ENCODE measurements around the gene RPS19BP1.

RPS19BP1 gene

GRCh38 chr22:39559456-39560105 is 27.0 kb upstream of the RPS19BP1 start:
- DNase-seq (ENCODE audit: low spot score) = no peak

GRCh38 chr22:39558950-39559349 is 26.4 kb upstream of the RPS19BP1 start:
- DNase-seq (ENCODE audit: low spot score) = no peak

GRCh38 chr22:39558254-39558727 is 25.7 kb upstream of the RPS19BP1 start:
- no peak for DNase-seq (ENCODE audit: low spot score)

DNA sequence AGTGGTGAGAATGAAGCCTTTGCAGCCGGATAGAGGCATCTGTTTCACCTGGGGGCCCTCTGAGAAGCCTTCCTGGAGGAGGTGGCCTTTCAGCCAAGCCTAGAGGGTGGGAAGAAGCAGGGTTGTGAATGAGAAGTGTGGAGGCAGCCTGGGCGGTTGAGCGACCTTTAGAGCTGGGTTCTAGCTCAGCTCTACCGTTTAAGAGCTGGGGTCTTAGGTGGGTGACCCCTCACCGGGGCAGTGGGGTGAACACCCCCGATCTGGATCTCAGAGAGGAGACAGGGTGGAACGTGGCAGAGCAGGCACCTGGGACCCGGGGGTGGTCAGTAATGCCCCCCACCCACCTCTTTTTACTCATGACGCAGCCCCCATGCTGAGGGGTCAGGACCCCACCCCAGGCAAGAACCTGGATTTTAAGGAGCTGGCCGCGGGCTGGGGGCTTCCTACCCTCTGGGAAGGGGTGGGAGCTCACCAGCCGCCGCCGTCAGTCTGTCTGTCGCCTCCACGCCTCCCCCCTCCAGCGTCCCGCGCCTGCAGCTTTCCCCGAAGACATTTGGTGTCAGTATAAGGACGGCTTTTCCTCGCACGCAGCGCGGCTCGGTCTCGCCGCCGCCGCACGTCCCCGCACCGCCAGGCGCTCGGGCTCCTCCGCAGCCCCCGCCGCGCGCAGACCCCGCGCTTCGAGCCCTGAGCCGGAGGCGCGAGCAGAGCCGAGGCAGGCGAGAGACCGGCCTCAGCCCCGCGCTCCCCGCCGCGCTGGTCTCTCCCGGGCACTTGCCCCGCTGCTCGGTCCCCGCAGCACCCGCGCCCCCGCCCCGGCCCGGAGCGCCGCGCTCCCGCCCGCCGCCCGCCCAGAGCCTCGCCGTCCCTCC is 24.7 kb upstream of the RPS19BP1 start:
- no peak for DNase-seq (ENCODE audit: low spot score)

GRCh38 chr22:39554151-39554550 is 21.6 kb upstream of the RPS19BP1 start:
- DNase-seq (ENCODE audit: low spot score) = no peak

- DNase-seq (ENCODE audit: low spot score) = no peak
Measured at GRCh38 chr22:39553429-39553828, 20.9 kb upstream of the RPS19BP1 start.

DNA sequence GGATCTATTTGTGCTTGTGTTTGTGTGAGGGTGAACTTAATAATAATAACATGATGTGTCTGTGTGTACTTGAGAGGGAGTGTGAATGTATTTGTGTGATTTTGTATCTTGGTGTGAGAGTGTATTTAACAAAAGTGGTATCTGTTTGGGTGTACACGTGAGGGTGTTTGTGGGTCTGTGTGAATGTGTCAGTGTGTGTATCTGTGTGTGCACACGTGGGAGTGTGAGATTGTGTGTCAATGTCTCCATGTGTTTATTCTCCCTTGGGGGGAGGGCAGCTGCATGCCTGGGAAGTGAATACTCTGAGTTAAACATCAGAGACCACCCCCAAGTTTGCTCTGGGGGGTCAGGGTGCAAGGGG is 15.0 kb upstream of the RPS19BP1 start:
- DNase-seq (ENCODE audit: low spot score) = no peak

DNA sequence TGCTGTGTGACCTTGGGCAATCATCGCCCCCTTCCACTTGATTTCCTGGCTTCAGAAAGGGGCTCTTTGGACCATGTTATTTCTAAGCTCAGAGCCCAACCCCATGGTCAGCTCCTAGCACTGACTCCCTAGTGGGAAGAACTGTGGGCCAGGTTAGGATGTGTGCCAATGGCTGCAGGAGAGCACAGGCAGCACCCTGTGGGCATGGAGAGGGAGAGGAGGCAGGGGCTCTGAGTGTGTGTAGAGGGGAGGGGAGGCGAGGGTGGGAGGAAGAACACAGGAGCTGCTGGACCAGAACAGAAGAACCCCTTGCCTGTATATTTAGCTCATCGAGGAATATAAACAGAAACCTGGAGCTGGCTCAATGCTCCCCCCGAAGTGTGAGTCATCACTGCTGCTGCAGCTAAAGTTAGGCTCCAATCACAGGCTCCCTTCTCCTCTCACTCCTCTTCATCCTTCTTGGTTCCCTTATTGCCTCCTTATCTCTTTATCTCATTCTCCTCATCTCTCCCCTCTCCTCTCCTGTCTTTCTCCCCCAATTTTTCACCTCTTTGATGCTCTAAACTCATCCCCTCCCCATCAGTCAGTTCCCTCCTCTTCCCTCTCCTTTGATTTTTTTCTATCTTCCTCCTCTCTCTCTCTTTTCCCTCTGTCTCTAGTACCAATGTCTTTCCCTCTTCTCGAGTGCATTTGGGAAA is 14.5 kb upstream of the RPS19BP1 start:
- DNase-seq (ENCODE audit: low spot score) = no peak

DNA sequence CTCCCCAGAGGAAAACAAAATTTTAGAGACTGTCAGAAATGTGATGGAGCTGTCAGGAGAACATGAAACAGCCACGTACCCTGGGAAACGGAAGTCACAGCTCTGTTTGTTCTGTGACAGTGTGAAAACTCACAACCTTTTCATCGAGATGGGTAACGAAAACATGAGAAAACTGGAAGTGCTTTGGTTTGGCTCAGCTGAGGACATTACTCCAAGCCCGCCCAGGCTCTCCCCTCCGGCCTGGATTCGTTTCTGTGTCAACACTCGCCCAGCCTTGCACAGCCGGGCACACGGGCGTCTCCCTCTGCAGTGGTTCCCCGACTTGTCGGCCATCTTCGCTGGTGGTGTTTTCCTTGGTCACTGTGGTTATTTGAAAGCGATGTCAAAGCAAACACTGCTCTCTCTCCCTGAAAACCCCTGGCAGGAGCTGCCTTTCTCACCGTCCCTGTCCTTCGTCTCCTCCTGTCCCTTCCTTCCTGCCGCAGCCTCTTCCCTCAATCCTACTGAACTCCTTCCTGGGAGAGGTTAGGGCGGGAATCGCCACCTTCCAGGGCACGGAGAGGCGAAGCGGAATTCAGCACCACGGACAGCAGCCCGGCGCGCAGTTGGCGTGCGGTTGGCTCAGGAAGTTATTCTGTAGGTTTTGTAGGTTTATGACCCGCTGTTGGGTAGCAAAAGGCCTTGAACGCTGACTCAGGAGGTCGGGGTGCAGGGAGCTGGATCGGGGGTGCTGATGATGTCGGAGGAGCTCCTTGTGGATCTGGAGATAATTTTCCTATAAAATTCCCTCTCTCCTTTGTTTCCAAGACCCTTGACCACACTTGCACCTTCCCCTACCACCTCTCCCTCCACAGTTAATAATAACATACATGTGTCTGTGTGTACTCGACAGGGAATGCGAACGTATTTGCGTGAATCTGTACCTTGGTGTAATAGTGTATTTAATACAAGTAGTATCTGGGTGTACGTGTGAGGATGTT is 13.1 kb upstream of the RPS19BP1 start:
- no peak for DNase-seq (ENCODE audit: low spot score)

DNA sequence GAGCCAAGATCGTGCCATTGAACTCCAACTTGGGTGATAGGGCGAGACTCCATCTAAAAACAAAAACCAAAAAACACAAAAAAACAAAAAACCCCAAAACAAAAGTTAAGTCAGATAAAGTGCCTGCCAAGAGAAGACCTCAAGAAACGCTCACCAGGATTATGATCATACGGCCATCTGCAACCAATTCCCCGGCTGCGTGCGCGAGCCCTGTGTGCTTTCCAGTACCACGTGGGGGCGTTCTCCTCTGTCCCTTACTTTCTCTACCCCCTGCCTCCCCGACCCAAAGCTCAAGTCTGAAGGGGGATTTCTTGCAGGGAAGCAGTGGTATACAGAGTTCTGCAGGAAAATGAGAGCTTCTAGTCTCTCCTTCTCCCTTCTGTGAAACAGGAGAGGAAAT is 10.5 kb upstream of the RPS19BP1 start:
- no peak for DNase-seq (ENCODE audit: low spot score)

DNA sequence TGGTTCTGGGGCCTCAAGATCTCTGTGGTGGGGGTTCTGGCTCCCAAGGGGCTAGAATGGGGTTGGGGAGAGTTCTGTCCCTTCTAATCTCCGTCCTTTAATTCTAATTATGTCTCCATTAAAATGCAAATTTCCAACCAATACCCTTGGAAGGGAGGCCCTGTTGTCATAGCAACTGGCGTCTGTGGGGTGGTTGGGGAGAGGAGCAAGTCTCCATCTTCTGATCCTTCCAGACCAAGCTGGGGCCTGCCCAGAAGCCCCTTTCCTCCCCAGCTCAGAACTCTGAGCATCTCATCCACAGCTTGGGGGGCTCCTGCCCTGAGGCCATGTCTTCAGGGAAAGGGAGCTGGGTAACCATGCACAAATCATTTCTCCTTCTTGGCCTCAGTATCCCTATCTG is 5.4 kb upstream of the RPS19BP1 start:
- DNase-seq (ENCODE audit: low spot score) = no peak

DNA sequence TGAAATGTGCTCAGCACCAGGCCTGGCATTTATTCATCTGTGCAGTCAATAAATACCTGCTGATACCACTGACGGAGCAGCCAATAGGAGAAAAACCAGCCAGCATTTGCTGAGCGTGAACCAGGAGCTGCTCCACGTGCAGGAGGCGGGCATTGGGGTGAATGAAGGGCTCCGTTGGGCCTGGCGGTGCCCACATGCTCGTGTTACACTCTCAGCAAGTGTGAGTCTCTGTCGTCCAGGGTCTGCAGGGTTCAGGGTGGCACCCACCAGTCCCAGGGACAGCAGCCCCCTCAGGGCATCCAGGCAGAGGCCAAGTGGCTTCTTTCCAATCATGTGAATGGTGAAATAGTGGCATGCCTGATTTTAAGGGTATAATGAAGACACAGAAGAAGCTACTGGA is 4.2 kb upstream of the RPS19BP1 start:
- no peak for DNase-seq (ENCODE audit: low spot score)

- DNase-seq (ENCODE audit: low spot score) = no peak
Measured at GRCh38 chr22:39535831-39536449, 3.4 kb upstream of the RPS19BP1 start.

DNA sequence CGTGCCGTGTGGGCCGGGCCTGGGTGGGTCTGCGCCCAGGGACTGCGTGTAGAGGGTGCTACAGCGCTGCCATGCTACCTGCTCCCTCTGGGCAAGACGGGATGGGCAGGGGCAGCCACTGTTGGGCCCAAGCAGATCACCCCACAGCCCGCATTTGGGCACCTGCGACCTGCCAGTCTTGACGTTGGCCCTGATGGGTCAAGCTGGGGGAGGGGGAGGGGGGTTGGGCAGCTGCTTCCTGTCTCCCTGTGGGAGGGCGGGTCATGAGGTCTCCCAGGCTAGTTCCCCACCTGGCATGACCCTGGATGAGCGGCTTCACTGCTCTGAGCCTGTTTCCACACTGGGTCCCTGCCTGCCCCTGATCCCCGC is 2.8 kb upstream of the RPS19BP1 start:
- no peak for DNase-seq (ENCODE audit: low spot score)

DNA sequence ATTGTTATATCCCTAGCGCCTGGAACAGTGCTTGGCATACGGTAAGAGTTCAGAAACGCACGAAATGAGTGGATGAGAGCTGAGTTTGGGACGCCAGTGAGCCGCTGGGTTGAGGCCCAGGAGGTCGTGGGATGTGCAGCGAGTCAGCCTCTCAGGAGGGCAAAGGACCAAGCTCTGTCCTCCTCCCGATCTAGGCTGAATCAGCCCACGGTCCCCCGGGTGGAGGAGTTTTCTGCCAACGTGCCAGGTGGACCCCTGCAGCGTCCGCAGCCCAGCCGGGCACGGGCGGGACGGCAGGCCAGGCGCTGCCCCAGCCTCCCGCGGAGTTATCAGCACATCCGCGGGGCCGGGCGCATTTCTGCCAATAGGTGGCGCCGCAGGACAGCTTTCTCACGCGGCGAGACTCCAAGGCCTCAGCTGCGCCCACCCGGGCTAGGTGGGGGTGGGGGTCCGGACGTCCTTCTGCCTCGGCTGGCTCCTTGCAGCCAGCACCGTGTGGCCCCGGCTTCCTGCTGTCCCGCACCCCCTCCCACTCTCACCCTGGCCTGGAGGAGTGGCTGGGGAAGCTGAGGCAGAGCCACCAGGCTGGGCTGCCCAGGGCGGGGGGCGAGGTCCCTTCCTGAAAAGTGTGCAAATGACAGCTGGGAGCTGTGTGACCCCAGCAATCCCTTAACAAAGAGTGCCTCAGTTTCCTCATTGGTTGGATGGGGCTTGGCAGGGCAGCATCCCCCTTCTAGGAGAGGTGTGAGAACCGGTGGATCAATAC is 2.2 kb upstream of the RPS19BP1 start:
- DNase-seq (ENCODE audit: low spot score) = peak; percentile 67

DNA sequence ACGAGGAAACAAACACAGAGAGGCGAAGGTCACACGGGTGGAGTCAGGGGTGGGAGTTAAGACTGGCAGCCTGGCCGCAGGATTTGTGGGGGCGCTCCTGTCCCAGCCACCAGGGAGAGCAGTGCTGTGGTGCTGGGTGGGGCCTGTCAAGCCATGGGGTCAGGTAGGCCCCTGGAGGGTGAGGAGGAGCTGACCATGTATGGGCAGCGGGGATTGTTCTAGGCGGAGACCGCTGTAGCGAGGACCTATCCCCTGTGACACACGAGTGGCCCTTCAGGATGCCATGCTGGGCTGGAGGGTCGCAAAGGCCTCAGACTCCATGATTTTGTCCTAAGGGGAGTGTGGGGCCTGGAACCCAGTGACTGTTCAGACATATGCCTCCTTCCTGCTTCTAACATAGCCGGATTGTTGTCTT is 1.6 kb upstream of the RPS19BP1 start:
- DNase-seq (ENCODE audit: low spot score) = no peak

GRCh38 chr22:39530692-39531331 is 1.7 kb downstream of the RPS19BP1 start:
- DNase-seq (ENCODE audit: low spot score) = no peak

DNA sequence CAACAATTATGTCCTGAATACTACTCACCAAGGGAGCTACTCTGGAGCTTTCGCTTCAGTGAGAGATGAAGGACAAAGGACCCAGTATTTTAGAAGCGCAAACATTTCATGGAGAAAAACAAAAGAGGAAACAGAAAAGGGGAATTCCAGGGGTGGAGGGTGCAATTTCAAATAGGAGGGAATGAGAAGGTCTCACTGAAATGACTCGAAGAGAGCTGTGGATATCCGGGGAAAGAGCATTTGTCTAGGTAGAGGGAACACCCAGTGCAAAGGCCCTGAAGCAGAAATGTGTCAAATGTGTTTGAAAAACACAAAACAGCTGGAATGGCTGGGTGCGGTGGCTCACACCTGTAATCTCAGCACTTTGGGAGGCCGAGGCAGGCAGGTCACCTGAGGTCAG is 2.4 kb downstream of the RPS19BP1 start:
- DNase-seq (ENCODE audit: low spot score) = no peak

DNA sequence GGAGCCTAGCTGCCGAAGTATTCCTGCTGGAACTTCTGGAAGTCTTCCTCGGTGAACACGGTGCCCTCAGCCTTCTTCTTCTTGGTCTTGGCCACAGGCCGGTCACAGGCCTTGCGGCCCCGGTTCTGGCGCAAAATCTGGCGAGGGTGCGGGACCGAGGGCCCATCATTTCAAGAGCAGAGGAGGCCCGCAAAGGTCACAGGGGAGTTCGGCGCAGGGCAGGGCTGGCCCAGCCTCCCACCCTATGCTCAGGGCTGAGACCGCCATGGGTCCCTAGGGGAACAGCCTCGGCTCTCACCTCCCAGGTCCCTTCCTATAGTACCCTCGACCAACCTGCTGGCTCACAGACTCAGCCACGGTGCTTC is 3.1 kb downstream of the RPS19BP1 start:
- DNase-seq (ENCODE audit: low spot score) = no peak
